Activated CD4-positive, alpha-beta memory T cell treated with anti-CD3 and anti-CD28 coated beads for 36 hours (primary cell): ENCODE data around the gene VCPKMT. TPM values are rescaled to one million over a fixed set of nuclear protein-coding genes. Genes with fewer than 3 reads are reported as not detected.

ENCODE experiments used
- CTCF ChIA-PET: fragments of 350-600 bp; sonication (Branson Sonifier 250); formaldehyde crosslinking; loops from one replicate; lab custom pipeline; 2021; ENCODE audit warnings: antibody characterized with exemption, inconsistent platforms; lab: Charles Lee
- POLR2A ChIA-PET: fragments of 350-600 bp; sonication (Branson Sonifier 250); formaldehyde crosslinking; loops from one replicate; lab custom pipeline; 2021; ENCODE audit warnings: antibody characterized with exemption; lab: Charles Lee
- DNase-seq: peaks from one replicate; pipeline ENCODE4 v3.0.0-alpha.2; 2020
- H3K27ac Mint-ChIP-seq: one replicate; pipeline ENCODE4 v1.8.0; 2021; ENCODE audit warnings: mixed read lengths
- H3K27me3 Mint-ChIP-seq: one replicate; pipeline ENCODE4 v1.8.0; 2021; ENCODE audit warnings: mixed read lengths
- H3K36me3 Mint-ChIP-seq: one replicate; pipeline ENCODE4 v1.8.0; 2021; ENCODE audit warnings: mixed read lengths
- H3K4me1 Mint-ChIP-seq: one replicate; pipeline ENCODE4 v1.8.0; 2021; ENCODE audit warnings: low read depth, mixed read lengths
- H3K4me3 Mint-ChIP-seq: one replicate; pipeline ENCODE4 v1.8.0; 2021; ENCODE audit warnings: mild to moderate bottlenecking, mixed read lengths
- H3K9me3 Mint-ChIP-seq: one replicate; pipeline ENCODE4 v1.8.0; 2021; ENCODE audit warnings: mixed read lengths
- intact Hi-C: fragments of 100-400 bp; cut with micrococcal nuclease; formaldehyde crosslinking; loops from one replicate; pipeline ENCODE4 v1.15.1; 2023
- total RNA-seq, 2 experiments: library from RNA; stranded (reverse); gene quantifications; one replicate each; pipeline ENCODE4 v1.2.3, GENCODE V29; 2021

VCPKMT gene
- total RNA-seq, 2 experiments from 2014 or later, result 7.7 to 10.1 TPM

GRCh38 chr14:50092006-50092555 lies 24.3 kb downstream of the VCPKMT start:
- H3K4me3 Mint-ChIP-seq, result no peak overlapping the region
- no peaks in the 10 kb centered on the region for H3K9me3 Mint-ChIP-seq
- peaks cover 5% of the 10 kb centered on the region for H3K36me3 Mint-ChIP-seq
- ChIA-PET CTCF (interaction anchor here (1.2 to 1.9 kb wide), 3 partner anchors 12 to 240 kb away, joined by 4 read pairs; partner anchors contain the start of gene NEMF), POLR2A (no interaction called here)
- H3K4me1 Mint-ChIP-seq, result peaks cover 67% of the 10 kb centered on the region
- intact Hi-C loops, result no loop called here
- H3K27me3 Mint-ChIP-seq, result no peaks in the 10 kb centered on the region
- H3K27ac Mint-ChIP-seq, result no peak overlapping the region
- DNase-seq, result no peak

- ChIA-PET POLR2A (interaction anchor here (1.2 kb wide), 1 partner anchor 229 kb away, joined by 3 read pairs; no protein-coding TSS in a partner anchor), CTCF (interaction anchor here (1.2 to 1.9 kb wide), 3 partner anchors 13 to 239 kb away, joined by 4 read pairs; partner anchors contain the start of gene NEMF)
- Mint-ChIP-seq H3K4me1 (peaks cover 66% of the 10 kb centered on the region), H3K4me3 (no peak overlapping the region), H3K27me3 (no peaks in the 10 kb centered on the region), H3K36me3 (peaks cover 5% of the 10 kb centered on the region), H3K9me3 (no peaks in the 10 kb centered on the region), H3K27ac (no peak overlapping the region)
- DNase-seq, result no peak
- intact Hi-C loops, result no loop called here
These were observed 25.0 kb downstream of the VCPKMT start for GRCh38 chr14:50091240-50091913.

GRCh38 chr14:50089208-50089607 lies 27.2 kb downstream of the VCPKMT start:
- Mint-ChIP-seq H3K36me3 (peaks cover 1% of the 10 kb centered on the region), H3K4me3 (no peak overlapping the region), H3K27ac (no peak overlapping the region), H3K4me1 (peaks cover 76% of the 10 kb centered on the region), H3K9me3 (no peaks in the 10 kb centered on the region), H3K27me3 (no peaks in the 10 kb centered on the region)
- intact Hi-C loops, result no loop called here
- ChIA-PET POLR2A (interaction anchor here (4.9 kb wide), 1 partner anchor 50 kb away, joined by 28 read pairs; no protein-coding TSS in a partner anchor), CTCF (interaction anchor here (1.2 to 2.5 kb wide), 2 partner anchors 15 to 51 kb away, joined by 3 to 16 read pairs; no protein-coding TSS in a partner anchor)
- peak; percentile 39 for DNase-seq

GRCh38 chr14:50088731-50089130 lies 27.6 kb downstream of the VCPKMT start:
- CTCF ChIA-PET, result interaction anchor here (1.1 to 2.5 kb wide), 4 partner anchors 8 to 50 kb away, joined by 3 to 16 read pairs (median 4); no protein-coding TSS in a partner anchor
- intact Hi-C loops, result no loop called here
- Mint-ChIP-seq H3K9me3 (no peaks in the 10 kb centered on the region), H3K4me3 (no peak overlapping the region), H3K27ac (no peak overlapping the region), H3K27me3 (no peaks in the 10 kb centered on the region), H3K4me1 (peaks cover 77% of the 10 kb centered on the region), H3K36me3 (peaks cover 1% of the 10 kb centered on the region)
- POLR2A ChIA-PET, result interaction anchor here (0.5 to 4.9 kb wide), 7 partner anchors 8 to 258 kb away, joined by 3 to 28 read pairs (median 6); partner anchors contain the start of gene VCPKMT
- DNase-seq, result no peak

GRCh38 chr14:50088117-50088515 lies 28.3 kb downstream of the VCPKMT start:
- H3K9me3 Mint-ChIP-seq, result no peaks in the 10 kb centered on the region
- peak overlapping the region; percentile 52 for H3K27ac Mint-ChIP-seq
- H3K4me3 Mint-ChIP-seq, result no peak overlapping the region
- ChIA-PET CTCF (interaction anchor here (0.7 to 4.1 kb wide), 9 partner anchors 9 to 236 kb away, joined by 3 to 20 read pairs (median 4); partner anchors contain the start of gene NEMF), POLR2A (interaction anchor here (0.5 to 4.9 kb wide), 10 partner anchors 8 to 225 kb away, joined by 3 to 28 read pairs (median 6); partner anchors contain the start of gene VCPKMT)
- H3K4me1 Mint-ChIP-seq, result peaks cover 79% of the 10 kb centered on the region
- DNase-seq, result no peak
- H3K27me3 Mint-ChIP-seq, result no peaks in the 10 kb centered on the region
- intact Hi-C loops, result no loop called here
- no peaks in the 10 kb centered on the region for H3K36me3 Mint-ChIP-seq

DNA sequence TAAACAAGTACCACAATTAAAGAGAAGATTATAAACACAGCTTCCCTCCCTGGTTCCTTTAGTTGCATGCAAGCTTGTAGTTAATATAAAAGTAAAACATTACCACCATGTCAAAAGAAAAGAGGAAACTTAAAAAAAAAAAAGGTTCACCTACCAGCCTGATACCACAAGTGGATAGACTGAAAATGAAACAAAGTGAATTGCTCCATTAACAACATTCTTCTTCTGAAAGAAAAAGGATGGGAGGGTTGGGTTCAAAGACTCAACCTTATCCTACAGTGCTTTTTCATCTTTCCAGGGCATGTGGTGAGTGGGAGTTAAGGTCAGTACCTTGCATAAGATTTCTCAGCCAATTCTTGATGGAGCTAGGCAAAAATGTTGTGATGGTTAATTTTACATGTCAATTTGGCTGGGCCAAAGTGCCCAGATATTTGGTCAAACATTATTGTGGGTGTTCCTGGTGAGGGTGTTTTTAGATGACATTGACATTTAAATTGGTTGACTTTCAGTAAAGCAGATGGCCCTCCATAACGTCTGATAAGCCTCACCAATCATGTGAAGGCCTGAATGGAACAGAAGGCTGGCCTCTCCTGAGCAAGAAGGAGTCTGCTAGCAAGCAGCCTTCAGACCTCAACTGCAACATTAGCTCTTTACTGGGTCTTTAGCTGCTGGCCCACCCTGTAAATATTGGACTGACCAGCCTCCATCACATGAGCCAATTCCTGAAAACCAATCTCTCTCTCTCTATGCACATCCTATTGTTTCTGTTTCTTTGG lies 28.8 kb downstream of the VCPKMT start:
- ChIA-PET CTCF (interaction anchor here (0.7 to 4.1 kb wide), 10 partner anchors 9 to 235 kb away, joined by 3 to 20 read pairs (median 4); partner anchors contain the start of gene NEMF), POLR2A (interaction anchor here (0.5 to 4.9 kb wide), 12 partner anchors 9 to 225 kb away, joined by 3 to 28 read pairs (median 4); partner anchors contain the start of gene VCPKMT)
- DNase-seq, result no peak
- Mint-ChIP-seq H3K4me1 (peaks cover 81% of the 10 kb centered on the region), H3K27ac (peak overlapping the region; percentile 52), H3K9me3 (no peaks in the 10 kb centered on the region), H3K4me3 (peak overlapping the region; percentile 27), H3K27me3 (no peaks in the 10 kb centered on the region), H3K36me3 (no peaks in the 10 kb centered on the region)
- intact Hi-C loops, result no loop called here

DNA sequence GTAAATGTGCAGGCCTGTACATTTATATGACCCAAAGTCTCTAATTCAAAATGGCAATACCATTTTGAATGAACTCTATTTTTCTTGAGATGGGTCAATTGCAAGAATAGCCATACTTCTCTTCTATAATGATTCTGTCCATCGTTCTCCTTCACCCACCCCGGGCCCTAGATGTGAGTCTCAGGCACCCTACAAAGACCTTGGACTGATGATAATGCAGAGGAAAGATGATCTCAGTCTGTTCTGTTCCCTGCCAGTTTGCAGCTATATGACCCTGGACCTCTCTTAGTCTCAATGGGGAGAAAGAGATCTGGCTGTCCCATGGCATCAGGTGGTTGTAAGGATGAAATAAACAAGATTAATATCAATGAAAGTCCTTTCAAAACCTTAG lies 30.1 kb downstream of the VCPKMT start:
- H3K9me3 Mint-ChIP-seq, result no peaks in the 10 kb centered on the region
- POLR2A ChIA-PET, result interaction anchor here (1.0 to 4.9 kb wide), 9 partner anchors 16 to 224 kb away, joined by 4 to 28 read pairs (median 5); no protein-coding TSS in a partner anchor

DNA sequence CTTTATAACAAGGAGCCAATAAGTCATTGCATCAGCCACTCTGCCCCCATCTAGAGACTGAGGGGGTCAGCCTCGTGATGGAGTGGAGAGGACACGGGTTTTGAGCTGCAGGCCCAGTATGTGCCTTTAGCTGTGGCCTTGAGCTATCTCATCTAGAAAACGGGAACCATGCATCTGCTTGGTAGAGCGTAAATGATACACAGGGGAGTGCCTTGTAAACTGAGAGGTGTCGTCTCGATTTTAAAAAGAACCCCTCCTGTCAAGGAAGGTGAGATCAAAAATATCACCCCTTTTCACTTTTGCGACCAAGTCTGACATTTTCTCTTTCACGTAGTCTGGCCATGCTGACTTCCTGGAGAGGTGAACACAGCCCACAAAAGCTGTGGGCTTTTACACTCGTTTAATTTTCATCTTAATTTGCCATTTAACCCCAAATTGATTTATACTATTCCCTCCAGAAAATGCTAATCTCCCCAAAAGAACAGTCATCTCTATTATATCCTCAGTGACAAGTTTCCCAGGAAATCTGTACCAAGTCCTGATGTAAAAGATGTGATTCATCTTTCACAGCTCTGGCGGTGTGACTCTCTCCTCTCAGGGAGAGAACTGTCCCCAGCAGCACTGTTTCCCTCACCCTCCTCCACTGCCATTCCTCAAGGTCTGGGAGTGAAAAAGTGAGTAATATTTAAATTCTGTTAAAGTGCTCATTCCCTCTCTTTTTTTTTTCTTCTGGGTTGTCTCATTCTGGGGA lies 30.6 kb downstream of the VCPKMT start:
- intact Hi-C loops, result no loop called here
- peak overlapping the region; percentile 91 for H3K27ac Mint-ChIP-seq
- H3K4me3 Mint-ChIP-seq, result peak overlapping the region; percentile 30
- no peaks in the 10 kb centered on the region for H3K9me3 Mint-ChIP-seq
- POLR2A ChIA-PET, result interaction anchor here (1.0 to 4.9 kb wide), 10 partner anchors 15 to 223 kb away, joined by 3 to 28 read pairs (median 4); no protein-coding TSS in a partner anchor
- CTCF ChIA-PET, result interaction anchor here (0.5 to 4.1 kb wide), 7 partner anchors 10 to 224 kb away, joined by 3 to 20 read pairs (median 7); no protein-coding TSS in a partner anchor
- peaks cover 92% of the 10 kb centered on the region for H3K4me1 Mint-ChIP-seq
- H3K27me3 Mint-ChIP-seq, result no peaks in the 10 kb centered on the region
- H3K36me3 Mint-ChIP-seq, result no peaks in the 10 kb centered on the region
- peak; percentile 70 for DNase-seq

More for the DNA sequence above, 30.1 kb downstream of the VCPKMT start:
- Mint-ChIP-seq H3K27ac (peak overlapping the region; percentile 91), H3K4me3 (no peak overlapping the region), H3K27me3 (no peaks in the 10 kb centered on the region), H3K36me3 (no peaks in the 10 kb centered on the region), H3K4me1 (peaks cover 89% of the 10 kb centered on the region)
- CTCF ChIA-PET, result interaction anchor here (0.5 to 4.1 kb wide), 8 partner anchors 10 to 224 kb away, joined by 3 to 20 read pairs (median 5); no protein-coding TSS in a partner anchor
- intact Hi-C loops, result no loop called here
- no peak for DNase-seq

DNA sequence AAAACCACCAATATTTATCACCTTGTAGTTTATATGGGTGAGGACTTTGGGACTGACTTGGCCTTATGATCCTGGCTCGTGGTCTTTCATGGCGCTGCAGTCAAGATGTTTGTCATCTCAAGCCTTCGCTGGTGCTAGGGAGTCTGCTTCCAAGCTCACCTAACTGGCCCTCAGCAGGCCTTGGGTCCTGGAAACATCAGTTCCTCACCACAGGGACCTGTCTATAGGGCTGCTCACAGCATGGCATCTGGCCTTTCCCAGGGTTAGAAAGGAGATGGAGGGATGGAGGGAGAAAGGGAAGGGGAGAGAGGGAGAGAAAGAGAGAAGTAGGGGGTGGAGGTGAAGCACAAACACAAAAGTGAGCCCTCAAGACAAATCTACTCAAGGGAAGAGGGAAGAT lies 31.7 kb downstream of the VCPKMT start:
- intact Hi-C loops, result loop anchor here (5.0 kb wide), 1 partner anchor 438 kb away; no protein-coding TSS in a partner anchor
- Mint-ChIP-seq H3K9me3 (no peaks in the 10 kb centered on the region), H3K36me3 (no peaks in the 10 kb centered on the region), H3K4me3 (no peak overlapping the region), H3K27me3 (no peaks in the 10 kb centered on the region), H3K27ac (peak overlapping the region; percentile 91), H3K4me1 (peaks cover 87% of the 10 kb centered on the region)
- POLR2A ChIA-PET, result interaction anchor here (1.7 to 4.9 kb wide), 4 partner anchors 23 to 215 kb away, joined by 5 to 28 read pairs (median 14); no protein-coding TSS in a partner anchor
- no peak for DNase-seq
- CTCF ChIA-PET, result interaction anchor here (4.1 kb wide), 1 partner anchor 220 kb away, joined by 20 read pairs; no protein-coding TSS in a partner anchor
